AG10803 (cell line): ENCODE measurements around the gene SAMD11.

Experiments used
- DNase-seq: peaks from one replicate; pipeline ENCODE4 v3.0.0; 2010; ENCODE audit warnings: low read depth
- H3K4me3 ChIP-seq: 2 replicates; pipeline ENCODE4 v1.5.1; 2011; ENCODE audit warnings: mild to moderate bottlenecking, low read length, control low read depth
- TF ChIP-seq, protein P1 (sequence below): conservative IDR thresholded peaks from 2 replicates; pipeline ENCODE4 v1.5.1; 2011; ENCODE audit warnings: mild to moderate bottlenecking, low read length, control low read depth, inconsistent platforms

SAMD11 gene

DNA sequence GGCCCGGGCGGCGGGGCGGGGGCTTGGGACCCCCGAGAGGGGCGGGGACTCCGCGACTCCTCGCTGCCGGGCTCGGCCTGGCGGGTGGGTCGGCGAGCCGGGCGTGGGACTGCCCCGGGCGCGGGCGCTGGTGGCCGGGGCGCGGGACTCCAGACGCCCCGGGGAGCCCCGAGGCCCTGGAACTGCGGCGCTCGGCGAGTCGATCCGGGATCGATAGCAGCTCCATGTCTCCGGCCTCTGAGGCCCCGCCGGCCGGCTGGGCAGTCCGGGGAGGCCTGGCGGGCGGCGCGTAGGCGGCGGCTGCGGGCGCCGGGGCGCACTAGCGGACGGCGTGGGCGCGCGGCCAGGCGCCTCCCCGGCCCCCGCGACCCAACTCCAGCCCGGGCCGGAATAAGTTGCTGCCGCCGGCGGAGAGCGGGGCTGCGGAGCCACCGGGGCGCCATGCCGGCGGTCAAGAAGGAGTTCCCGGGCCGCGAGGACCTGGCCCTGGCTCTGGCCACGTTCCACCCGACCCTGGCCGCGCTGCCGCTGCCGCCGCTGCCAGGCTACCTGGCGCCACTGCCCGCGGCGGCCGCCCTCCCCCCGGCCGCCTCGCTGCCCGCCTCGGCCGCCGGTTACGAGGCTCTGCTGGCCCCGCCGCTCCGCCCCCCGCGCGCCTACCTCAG lies 400 bp downstream of the SAMD11 start:
- DNase-seq, result no peak
- H3K4me3 ChIP-seq, result peak overlapping the region; percentile 61
- TF ChIP-seq, protein P1, sequence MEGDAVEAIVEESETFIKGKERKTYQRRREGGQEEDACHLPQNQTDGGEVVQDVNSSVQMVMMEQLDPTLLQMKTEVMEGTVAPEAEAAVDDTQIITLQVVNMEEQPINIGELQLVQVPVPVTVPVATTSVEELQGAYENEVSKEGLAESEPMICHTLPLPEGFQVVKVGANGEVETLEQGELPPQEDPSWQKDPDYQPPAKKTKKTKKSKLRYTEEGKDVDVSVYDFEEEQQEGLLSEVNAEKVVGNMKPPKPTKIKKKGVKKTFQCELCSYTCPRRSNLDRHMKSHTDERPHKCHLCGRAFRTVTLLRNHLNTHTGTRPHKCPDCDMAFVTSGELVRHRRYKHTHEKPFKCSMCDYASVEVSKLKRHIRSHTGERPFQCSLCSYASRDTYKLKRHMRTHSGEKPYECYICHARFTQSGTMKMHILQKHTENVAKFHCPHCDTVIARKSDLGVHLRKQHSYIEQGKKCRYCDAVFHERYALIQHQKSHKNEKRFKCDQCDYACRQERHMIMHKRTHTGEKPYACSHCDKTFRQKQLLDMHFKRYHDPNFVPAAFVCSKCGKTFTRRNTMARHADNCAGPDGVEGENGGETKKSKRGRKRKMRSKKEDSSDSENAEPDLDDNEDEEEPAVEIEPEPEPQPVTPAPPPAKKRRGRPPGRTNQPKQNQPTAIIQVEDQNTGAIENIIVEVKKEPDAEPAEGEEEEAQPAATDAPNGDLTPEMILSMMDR, result no peak

DNA sequence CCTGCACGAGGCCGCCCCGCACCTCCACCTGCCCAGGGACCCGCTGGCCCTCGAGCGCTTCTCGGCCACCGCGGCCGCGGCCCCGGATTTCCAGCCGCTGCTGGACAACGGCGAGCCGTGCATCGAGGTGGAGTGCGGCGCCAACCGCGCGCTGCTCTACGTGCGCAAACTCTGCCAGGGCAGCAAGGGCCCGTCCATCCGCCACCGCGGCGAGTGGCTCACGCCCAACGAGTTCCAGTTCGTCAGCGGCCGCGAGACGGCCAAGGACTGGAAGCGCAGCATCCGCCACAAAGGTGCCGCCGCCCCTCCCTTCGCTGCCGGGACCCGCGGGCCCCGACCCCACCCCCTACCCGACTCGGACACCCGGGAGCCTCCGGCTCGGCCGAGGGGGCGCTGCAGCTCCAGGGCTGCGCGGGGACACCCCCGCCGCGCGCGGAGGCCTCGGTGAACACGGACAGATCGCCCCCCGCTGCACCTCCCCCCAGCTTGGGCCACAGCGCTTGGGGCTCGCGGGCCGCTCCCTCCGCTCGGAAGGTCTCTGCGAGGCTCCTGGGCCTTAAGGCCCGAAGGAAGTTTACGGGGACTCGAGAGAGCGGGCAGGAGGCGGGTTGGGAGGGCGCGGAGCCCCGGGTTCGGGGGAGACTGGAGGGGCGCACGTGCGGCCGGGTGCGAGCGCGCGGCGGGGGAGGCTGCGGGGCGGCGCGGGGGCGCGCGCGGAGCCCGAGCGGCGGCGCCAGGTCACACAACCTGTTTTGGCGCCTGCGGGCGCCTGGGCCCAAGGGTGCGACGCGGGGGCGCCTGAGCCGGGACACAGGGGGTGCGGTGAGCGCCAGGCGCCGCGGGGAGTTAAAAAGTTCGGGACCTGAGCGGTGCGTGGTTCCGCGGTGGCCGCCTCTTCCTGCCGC lies 1.2 kb downstream of the SAMD11 start:
- peak overlapping the region; percentile 61 for H3K4me3 ChIP-seq
- DNase-seq, result peak; percentile 56
- TF ChIP-seq, protein P1, result 0 out of 2 replicates have a peak, but pooled peaks have one; percentile 11

DNA sequence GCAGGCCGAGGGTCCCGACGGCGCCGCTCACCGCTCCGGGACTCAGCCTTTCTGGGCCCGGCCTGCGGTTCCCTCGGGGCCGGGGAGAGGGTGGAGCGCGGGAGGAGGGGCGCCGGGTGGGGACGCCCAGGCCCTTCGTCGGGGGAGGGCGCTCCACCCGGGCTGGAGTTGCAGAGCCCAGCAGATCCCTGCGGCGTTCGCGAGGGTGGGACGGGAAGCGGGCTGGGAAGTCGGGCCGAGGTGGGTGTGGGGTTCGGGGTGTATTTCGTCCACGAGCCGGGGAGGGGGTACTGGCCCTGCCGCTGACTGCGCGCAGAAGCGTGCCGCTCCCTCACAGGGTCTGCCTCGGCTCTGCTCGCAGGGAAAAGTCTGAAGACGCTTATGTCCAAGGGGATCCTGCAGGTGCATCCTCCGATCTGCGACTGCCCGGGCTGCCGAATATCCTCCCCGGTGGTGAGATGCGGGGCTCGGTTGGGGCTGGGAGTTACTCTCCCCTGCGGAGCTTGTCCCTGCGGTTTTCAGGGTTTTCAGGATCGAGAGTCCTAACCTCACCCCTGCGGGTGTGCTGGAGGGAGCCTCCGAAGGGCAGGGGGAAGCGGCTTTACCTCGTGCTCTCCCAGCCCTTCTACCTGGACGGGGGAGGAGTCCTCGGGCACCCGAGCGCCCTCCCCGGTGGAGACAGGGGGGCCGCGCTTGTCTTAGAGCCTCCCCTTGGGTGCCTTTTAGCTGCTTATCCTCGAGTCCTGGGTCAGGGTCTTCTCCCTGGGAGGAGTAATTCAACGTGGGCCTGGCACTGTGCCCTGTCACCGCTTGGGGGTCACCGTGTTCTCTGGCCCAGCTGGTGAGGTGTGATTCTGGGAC lies 2.1 kb downstream of the SAMD11 start:
- peak overlapping the region; percentile 55 for H3K4me3 ChIP-seq
- TF ChIP-seq, protein P1, result no peak
- peak; percentile 53 for DNase-seq

DNA sequence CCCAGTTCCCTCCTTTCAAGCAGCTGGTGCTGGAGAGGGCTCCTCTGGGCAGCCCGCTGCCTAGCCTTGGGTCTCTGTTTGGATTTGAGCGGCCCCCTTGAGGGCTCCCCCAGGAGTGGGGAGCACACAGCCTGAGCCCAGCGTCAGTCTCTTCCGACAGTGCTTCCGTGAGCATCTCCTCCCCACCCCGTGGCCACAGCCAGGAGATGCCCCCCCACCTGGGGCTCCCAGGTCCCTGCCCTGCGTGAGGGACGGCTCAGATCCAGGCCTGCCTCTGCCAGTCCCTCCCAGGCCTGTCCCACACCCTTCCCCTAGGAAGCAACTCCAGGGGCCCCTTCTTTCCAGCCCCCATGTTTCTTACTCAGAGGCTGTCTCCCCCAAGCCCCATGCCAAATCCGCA lies 3.5 kb downstream of the SAMD11 start:
- TF ChIP-seq, protein P1, result no peak
- DNase-seq, result no peak

DNA sequence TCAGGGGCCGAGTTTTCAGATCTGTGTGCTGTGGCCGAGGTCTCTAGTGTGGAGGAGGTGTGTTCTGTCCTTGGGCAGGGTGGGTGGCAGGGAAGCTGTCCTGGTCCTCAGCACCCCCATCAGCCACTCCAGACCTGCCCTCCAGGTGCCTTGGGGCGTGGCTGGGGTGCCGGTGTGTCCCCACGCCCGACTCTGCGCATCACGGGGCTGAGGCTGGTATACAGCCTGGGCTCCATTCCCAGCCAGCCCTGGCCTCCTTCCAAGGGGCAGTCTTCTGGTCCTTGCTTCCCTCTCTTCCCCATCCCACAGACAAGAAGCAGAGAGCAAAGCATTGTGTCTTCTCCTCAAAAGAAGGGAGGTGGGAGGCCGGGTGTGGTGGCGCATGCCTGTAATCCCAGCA lies 4.0 kb downstream of the SAMD11 start:
- TF ChIP-seq, protein P1, result no peak

More for the DNA sequence above, 3.5 kb downstream of the SAMD11 start:
- no peak overlapping the region for H3K4me3 ChIP-seq

DNA sequence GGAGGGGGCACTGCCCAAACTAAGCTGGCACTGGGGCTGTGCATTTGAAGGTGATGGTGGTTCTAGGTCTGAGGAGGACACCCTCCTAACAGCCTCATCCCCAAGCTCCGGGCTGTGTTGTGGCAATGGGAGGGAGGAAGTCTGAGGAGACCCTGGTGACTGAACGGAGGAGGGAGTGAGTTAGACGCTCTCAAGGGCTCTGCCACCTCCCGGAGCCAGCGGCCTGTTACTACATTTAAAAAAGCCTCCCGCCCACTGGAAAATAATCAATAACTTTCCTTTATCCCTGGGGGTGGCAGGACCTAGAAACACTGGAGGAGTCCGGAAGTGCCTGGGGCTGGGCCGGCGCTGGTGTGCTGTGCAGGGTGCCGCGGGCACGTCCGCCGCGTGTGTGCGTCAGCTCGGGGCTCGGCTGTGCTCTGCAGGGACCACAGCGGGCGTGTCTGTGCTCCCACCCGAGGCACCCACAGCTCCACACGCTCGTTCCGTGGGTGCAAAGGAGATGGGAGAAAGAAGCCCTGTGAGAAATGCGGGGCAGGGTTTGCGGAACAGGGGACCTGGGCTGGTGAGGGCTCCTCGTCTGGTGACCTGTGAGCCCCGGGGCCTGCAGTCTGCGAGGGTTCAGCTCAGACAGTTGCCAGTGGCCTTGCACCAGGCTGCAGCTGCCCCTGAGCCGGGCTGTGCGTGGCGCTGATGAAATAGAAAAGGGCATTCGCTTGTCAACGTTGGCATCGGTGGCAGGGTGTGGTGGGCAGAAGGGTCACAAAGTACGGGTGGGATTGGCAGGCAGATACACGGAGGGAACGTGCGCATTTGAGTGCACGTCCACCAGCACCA lies 5.3 kb downstream of the SAMD11 start:
- no peak for DNase-seq
- TF ChIP-seq, protein P1, result no peak

More for the DNA sequence above, 4.0 kb downstream of the SAMD11 start:
- DNase-seq, result no peak
- H3K4me3 ChIP-seq, result no peak overlapping the region

More for the DNA sequence above, 5.3 kb downstream of the SAMD11 start:
- no peak overlapping the region for H3K4me3 ChIP-seq
